ENCODE data around the gene WNT9A.

The WNT9A gene

GRCh38 chr1:227961651-227962466 lies 14.1 kb upstream of the WNT9A start:
- no peak for FAIRE-seq
- TF ChIP-seq POLR2A (IDR thresholded peaks at IDR 0.05; ENCODE audit: low read depth, low read length) (no peak), TAF1 (IDR thresholded peaks at IDR 0.05; ENCODE audit: borderline replicate concordance, low read depth, low read length) (no peak), POLR2AphosphoS5 (IDR thresholded peaks at IDR 0.05; ENCODE audit: low read depth, low read length) (no peak)
- DNase-seq (ENCODE audit: insufficient read length), result no peak

GRCh38 chr1:227959325-227959860 lies 11.7 kb upstream of the WNT9A start:
- no peak for DNase-seq (ENCODE audit: insufficient read length)
- TF ChIP-seq POLR2A (IDR thresholded peaks at IDR 0.05; ENCODE audit: low read depth, low read length), result no peak
- TF ChIP-seq POLR2AphosphoS5 (IDR thresholded peaks at IDR 0.05; ENCODE audit: low read depth, low read length), result no peak
- TF ChIP-seq TAF1 (IDR thresholded peaks at IDR 0.05; ENCODE audit: borderline replicate concordance, low read depth, low read length), result no peak
- FAIRE-seq, result no peak

- DNase-seq (ENCODE audit: insufficient read length) (no peak), FAIRE-seq (no peak)
- no peak for TF ChIP-seq TAF1 (IDR thresholded peaks at IDR 0.05; ENCODE audit: borderline replicate concordance, low read depth, low read length)
- no peak for TF ChIP-seq POLR2AphosphoS5 (IDR thresholded peaks at IDR 0.05; ENCODE audit: low read depth, low read length)
- no peak for TF ChIP-seq POLR2A (IDR thresholded peaks at IDR 0.05; ENCODE audit: low read depth, low read length)
Observed at GRCh38 chr1:227958617-227959324, 11.0 kb upstream of the WNT9A start.

- TF ChIP-seq POLR2A (IDR thresholded peaks at IDR 0.05; ENCODE audit: low read depth, low read length) (no peak), POLR2AphosphoS5 (IDR thresholded peaks at IDR 0.05; ENCODE audit: low read depth, low read length) (no peak), TAF1 (IDR thresholded peaks at IDR 0.05; ENCODE audit: borderline replicate concordance, low read depth, low read length) (no peak)
- no peak for DNase-seq (ENCODE audit: insufficient read length)
- no peak for FAIRE-seq
Observed at GRCh38 chr1:227955808-227956207, 8.1 kb upstream of the WNT9A start.

- FAIRE-seq, result peak; percentile 27
- no peak for TF ChIP-seq POLR2A (IDR thresholded peaks at IDR 0.05; ENCODE audit: low read depth, low read length)
- TF ChIP-seq POLR2AphosphoS5 (IDR thresholded peaks at IDR 0.05; ENCODE audit: low read depth, low read length), result no peak
- no peak for TF ChIP-seq TAF1 (IDR thresholded peaks at IDR 0.05; ENCODE audit: borderline replicate concordance, low read depth, low read length)
- no peak for DNase-seq (ENCODE audit: insufficient read length)
Observed at GRCh38 chr1:227954163-227954850, 6.6 kb upstream of the WNT9A start.

GRCh38 chr1:227953022-227953412 lies 5.3 kb upstream of the WNT9A start:
- FAIRE-seq (no peak), DNase-seq (ENCODE audit: insufficient read length) (no peak)
- TF ChIP-seq TAF1 (IDR thresholded peaks at IDR 0.05; ENCODE audit: borderline replicate concordance, low read depth, low read length) (no peak), POLR2AphosphoS5 (IDR thresholded peaks at IDR 0.05; ENCODE audit: low read depth, low read length) (no peak), POLR2A (IDR thresholded peaks at IDR 0.05; ENCODE audit: low read depth, low read length) (no peak)

GRCh38 chr1:227952374-227953021 lies 4.8 kb upstream of the WNT9A start:
- DNase-seq (ENCODE audit: insufficient read length), result no peak
- TF ChIP-seq POLR2A (IDR thresholded peaks at IDR 0.05; ENCODE audit: low read depth, low read length) (no peak), POLR2AphosphoS5 (IDR thresholded peaks at IDR 0.05; ENCODE audit: low read depth, low read length) (no peak), TAF1 (IDR thresholded peaks at IDR 0.05; ENCODE audit: borderline replicate concordance, low read depth, low read length) (no peak)
- no peak for FAIRE-seq

GRCh38 chr1:227951624-227952373 lies 4.1 kb upstream of the WNT9A start:
- TF ChIP-seq POLR2AphosphoS5 (IDR thresholded peaks at IDR 0.05; ENCODE audit: low read depth, low read length), result no peak
- no peak for TF ChIP-seq TAF1 (IDR thresholded peaks at IDR 0.05; ENCODE audit: borderline replicate concordance, low read depth, low read length)
- TF ChIP-seq POLR2A (IDR thresholded peaks at IDR 0.05; ENCODE audit: low read depth, low read length), result no peak
- FAIRE-seq (no peak), DNase-seq (ENCODE audit: insufficient read length) (peak; percentile 14)

- DNase-seq (ENCODE audit: insufficient read length), result no peak
- FAIRE-seq, result no peak
- TF ChIP-seq TAF1 (IDR thresholded peaks at IDR 0.05; ENCODE audit: borderline replicate concordance, low read depth, low read length) (no peak), POLR2A (IDR thresholded peaks at IDR 0.05; ENCODE audit: low read depth, low read length) (no peak), POLR2AphosphoS5 (IDR thresholded peaks at IDR 0.05; ENCODE audit: low read depth, low read length) (no peak)
Observed at GRCh38 chr1:227950735-227951346, 3.1 kb upstream of the WNT9A start.
